SK-N-SH (cell line): ENCODE results near the gene ELOVL2. TPM values are rescaled to one million over a fixed set of nuclear protein-coding genes. Genes with fewer than 3 reads are reported as not detected.

Source experiments
- CTCF ChIA-PET: fragments of 300-600, 350-600 bp; formaldehyde crosslinking; extraction: SDS; loops from one replicate; lab custom pipeline; 2021; lab: Yijun Ruan, JAX
- POLR2A ChIA-PET: fragments of 350-600 bp; sonication (Branson Sonifier 250); formaldehyde crosslinking; extraction: SDS; loops from one replicate; lab custom pipeline; 2020; ENCODE audit warnings: antibody characterized with exemption, inconsistent platforms; lab: Yijun Ruan, JAX
- DNase-seq: peaks from one replicate; pipeline ENCODE4 v3.0.0; 2012
- H2AFZ ChIP-seq: fragments of 200-600 bp; sonication (generic); 2 replicates; pipeline ENCODE4 v1.8.1; 2016; ENCODE audit warnings: antibody characterized with exemption, mild to moderate bottlenecking, low read depth
- H3F3A ChIP-seq: fragments of 200-600 bp; sonication (generic); replicated peaks from 2 replicates; pipeline ENCODE3; 2016; ENCODE audit warnings: antibody characterized with exemption, mild to moderate bottlenecking; ENCODE audit not compliant: insufficient read depth
- H3K27ac ChIP-seq, 2 experiments: fragments of 200-500 bp in 1 of 2; fragments of 200-600 bp in 1 of 2; sonication (Bioruptor generic) in 1 of 2; sonication (generic), shearing (Covaris generic) in 1 of 2; 2 replicates each; pipeline versions ENCODE4 v1.5.1 to v1.6.1; 2014 to 2016; ENCODE audit warnings: low read depth in 2 of 2, inconsistent platforms in 1 of 2, low read length in 1 of 2, mild to moderate bottlenecking in 1 of 2, mixed read lengths in 1 of 2
- H3K27me3 ChIP-seq: fragments of 200-600 bp; sonication (generic), shearing (Covaris generic); 2 replicates; pipeline ENCODE4 v1.6.1; 2016; ENCODE audit warnings: mixed run types; ENCODE audit not compliant: insufficient read depth
- H3K36me3 ChIP-seq, 2 experiments: fragments of 200-500 bp in 1 of 2; fragments of 200-600 bp in 1 of 2; sonication (Bioruptor generic) in 1 of 2; sonication (generic) in 1 of 2; replicated peaks in 1 of 2; 2 replicates each; pipeline versions ENCODE3 to v1.5.1; 2014 to 2016; ENCODE audit warnings: low read length in 1 of 2, mild to moderate bottlenecking in 1 of 2; ENCODE audit not compliant: insufficient read depth in 2 of 2, control insufficient read depth in 1 of 2
- H3K4me1 ChIP-seq, 2 experiments: fragments of 200-500 bp in 1 of 2; fragments of 200-600 bp in 1 of 2; sonication (Bioruptor generic) in 1 of 2; sonication (generic), shearing (Covaris generic) in 1 of 2; 2 replicates each; pipeline versions ENCODE4 v1.5.1 to v1.6.1; 2014 to 2016; ENCODE audit warnings: low read depth in 1 of 2, low read length in 1 of 2, mixed run types in 1 of 2; ENCODE audit not compliant: insufficient read depth in 2 of 2, control insufficient read depth in 1 of 2
- H3K4me2 ChIP-seq: fragments of 200-600 bp; sonication (generic), shearing (Covaris generic); 2 replicates; pipeline ENCODE4 v1.6.1; 2017; ENCODE audit warnings: mixed run types
- H3K4me3 ChIP-seq, 2 experiments: fragments of 200-500 bp in 1 of 2; fragments of 200-600 bp in 1 of 2; sonication (Bioruptor generic) in 1 of 2; sonication (generic), shearing (Covaris generic) in 1 of 2; 2 replicates each; pipeline versions ENCODE4 v1.5.1 to v1.8.1; 2014 to 2016; ENCODE audit warnings: low read depth in 2 of 2, inconsistent platforms in 1 of 2, low read length in 1 of 2, mild to moderate bottlenecking in 1 of 2, mixed read lengths in 1 of 2, moderate library complexity in 1 of 2
- H3K79me2 ChIP-seq: fragments of 200-600 bp; sonication (generic); 2 replicates; pipeline ENCODE4 v1.8.1; 2017; ENCODE audit warnings: mild to moderate bottlenecking; ENCODE audit not compliant: insufficient read depth
- H3K9ac ChIP-seq: fragments of 200-600 bp; sonication (generic); 2 replicates; pipeline ENCODE4 v1.6.1; 2017; ENCODE audit warnings: mixed run types
- H3K9me2 ChIP-seq: fragments of 200-600 bp; sonication (generic); 2 replicates; pipeline ENCODE4 v1.6.1; 2017; ENCODE audit warnings: mixed run types
- H3K9me3 ChIP-seq: fragments of 200-600 bp; sonication (generic); 2 replicates; pipeline ENCODE4 v1.6.1; 2017; ENCODE audit warnings: mixed run types, mild to moderate bottlenecking, moderate library complexity
- H4K20me1 ChIP-seq: fragments of 200-600 bp; sonication (generic); 2 replicates; pipeline ENCODE4 v1.6.1; 2017; ENCODE audit warnings: mild to moderate bottlenecking, mixed run types; ENCODE audit not compliant: insufficient read depth
- CTCF ChIP-seq: fragments of 200-600 bp; sonication (generic); IDR thresholded peaks from 2 replicates; pipeline ENCODE4 v1.6.1; 2017; ENCODE audit warnings: antibody characterized with exemption, mild to moderate bottlenecking, moderate library complexity
- ELF1 ChIP-seq: IDR thresholded peaks from 2 replicates; pipeline ENCODE4 v1.4.0; 2012
- EP300 ChIP-seq, 2 experiments: IDR thresholded peaks; 2 replicates each; pipeline versions ENCODE4 v1.4.0 to v1.6.1; 2012; ENCODE audit warnings: borderline replicate concordance in 1 of 2, low read depth in 1 of 2, low read length in 1 of 2
- FOXJ3 ChIP-seq: sonication (generic); formaldehyde crosslinking; IDR thresholded peaks from 2 replicates; pipeline ENCODE4 v1.5.1; 2020; ENCODE audit warnings: mild to moderate bottlenecking, missing genetic modification reagents
- FOXM1 ChIP-seq: IDR thresholded peaks from 2 replicates; pipeline ENCODE4 v1.4.0; 2012; ENCODE audit warnings: low read depth, mild to moderate bottlenecking
- GABPA ChIP-seq: IDR thresholded peaks from 2 replicates; pipeline ENCODE4 v1.4.0; 2012; ENCODE audit warnings: low read depth, mild to moderate bottlenecking
- GATA2 ChIP-seq: sonication (generic); formaldehyde crosslinking; IDR thresholded peaks from 2 replicates; pipeline ENCODE4 v1.5.0; 2020; ENCODE audit warnings: mild to moderate bottlenecking, missing genetic modification reagents
- IRF3 ChIP-seq: fragments of 150-350 bp; IDR thresholded peaks from 2 replicates; pipeline ENCODE4 v1.6.1; 2016; ENCODE audit warnings: mild to moderate bottlenecking, low read depth, low read length
- MAX ChIP-seq: IDR thresholded peaks from 2 replicates; pipeline ENCODE4 v1.4.0; 2012; ENCODE audit warnings: low read depth
- MXI1 ChIP-seq: IDR thresholded peaks from 2 replicates; pipeline ENCODE4 v1.6.1; 2012; ENCODE audit warnings: mild to moderate bottlenecking, low read depth, low read length, improper control_type of control experiment
- NFIC ChIP-seq: IDR thresholded peaks from 2 replicates; pipeline ENCODE4 v1.4.0; 2012; ENCODE audit warnings: borderline replicate concordance
- PBX3 ChIP-seq: IDR thresholded peaks from 2 replicates; pipeline ENCODE4; 2012
- POLR2AphosphoS5 ChIP-seq: IDR thresholded peaks from 2 replicates; pipeline ENCODE4 v1.6.1; 2012; ENCODE audit warnings: low read depth, low read length
- RAD21 ChIP-seq: IDR thresholded peaks from 2 replicates; pipeline ENCODE4 v1.6.1; 2012; ENCODE audit warnings: mild to moderate bottlenecking, low read length
- RCOR1 ChIP-seq: fragments of 150-350 bp; IDR thresholded peaks from 2 replicates; pipeline ENCODE4 v1.6.1; 2017; ENCODE audit warnings: antibody characterized with exemption, low read length
- RFX5 ChIP-seq: IDR thresholded peaks from 2 replicates; pipeline ENCODE4 v1.6.1; 2012; ENCODE audit warnings: mild to moderate bottlenecking, improper control_type of control experiment, low read length
- RXRA ChIP-seq: IDR thresholded peaks from 2 replicates; pipeline ENCODE4 v1.4.0; 2012; ENCODE audit warnings: low read depth, mild to moderate bottlenecking, borderline replicate concordance
- SMC3 ChIP-seq: IDR thresholded peaks from 2 replicates; pipeline ENCODE4 v1.6.1; 2012; ENCODE audit warnings: low read depth, low read length, improper control_type of control experiment
- TAF1 ChIP-seq: IDR thresholded peaks from 2 replicates; pipeline ENCODE4 v1.6.1; 2012; ENCODE audit warnings: low read depth, mild to moderate bottlenecking, low read length, moderate library complexity, borderline replicate concordance
- TCF12 ChIP-seq: IDR thresholded peaks from 2 replicates; pipeline ENCODE4 v1.4.0; 2012
- TEAD4 ChIP-seq: IDR thresholded peaks from 2 replicates; pipeline ENCODE4 v1.4.0; 2012; ENCODE audit warnings: mild to moderate bottlenecking, borderline replicate concordance; ENCODE audit not compliant: insufficient read depth
- USF1 ChIP-seq: IDR thresholded peaks from 2 replicates; pipeline ENCODE4 v1.4.0; 2012; ENCODE audit warnings: low read depth, borderline replicate concordance
- USF2 ChIP-seq: fragments of 150-350 bp; IDR thresholded peaks from 2 replicates; pipeline ENCODE4 v1.6.1; 2017; ENCODE audit warnings: antibody characterized with exemption, low read length, low read depth, borderline replicate concordance
- YY1 ChIP-seq: IDR thresholded peaks from 2 replicates; pipeline ENCODE4 v1.4.0; 2012; ENCODE audit warnings: low read depth, mild to moderate bottlenecking
- WGBS: methylation state at CpG from one replicate; pipeline ENCODE4 v1.1.6; 2017; ENCODE audit warnings: low lambda C conversion rate; 5-methylcytosine and 5-hydroxymethylcytosine counted together
- polyA plus RNA-seq, 3 experiments: library from polyadenylated mRNA; depleted of rRNA; stranded (reverse); fragments of >200 nt; gene quantifications; 2 replicates each; pipeline ENCODE4 v1.2.3, GENCODE V29; 2012

The ELOVL2 gene
- polyA plus RNA-seq, 1 of the 3 experiments (the other 2 are of a cell fraction): 0.39 TPM

GRCh38 chr6:11053307-11053706 is 9.2 kb upstream of the ELOVL2 start (continued):
- no peak for TF ChIP-seq MXI1
- no peak for TF ChIP-seq TAF1
- no peak for TF ChIP-seq GABPA
- no peak for TF ChIP-seq RXRA
- no peak for TF ChIP-seq USF2
- TF ChIP-seq GATA2 (CRISPR knock-in tag): no peak
- TF ChIP-seq PBX3: no peak
- TF ChIP-seq NFIC: no peak
- TF ChIP-seq IRF3: no peak
- TF ChIP-seq, all 33 proteins: peak for 0

GRCh38 chr6:11050731-11051130 is 6.6 kb upstream of the ELOVL2 start:
- Histone ChIP-seq H3K9me2 (no peaks in the 10 kb centered on the region), H3K4me3 (no peak overlapping the region), H3K79me2 (no peaks in the 10 kb centered on the region), H3F3A (no peaks in the 10 kb centered on the region), H3K27me3 (no peaks in the 10 kb centered on the region), H3K36me3 (no peaks in the 10 kb centered on the region), H2AFZ (no peak overlapping the region), H3K9me3 (no peaks in the 10 kb centered on the region), H3K4me2 (no peak overlapping the region), H3K9ac (no peak overlapping the region), H4K20me1 (no peaks in the 10 kb centered on the region)
- POLR2A ChIA-PET: interaction anchor here (0.6 kb wide), 1 partner anchor 156 kb away, joined by 4 read pairs; no protein-coding TSS in a partner anchor
- DNase-seq: no peak
- WGBS: 33% methylated on average over 2 of the region's 2 CpGs
- CTCF ChIA-PET: no interaction called here
- no peak for TF ChIP-seq MAX
- no peak for TF ChIP-seq CTCF
- no peak for TF ChIP-seq SMC3
- no peak for TF ChIP-seq FOXM1
- no peak for TF ChIP-seq RAD21
- TF ChIP-seq USF1: no peak
- no peak for TF ChIP-seq RCOR1
- TF ChIP-seq FOXJ3: no peak
- no peak for TF ChIP-seq TAF1
- no peak for TF ChIP-seq EP300 (IDR thresholded peaks at IDR 0.05; ENCODE audit: borderline replicate concordance in 1 of 2, low read depth in 1 of 2, low read length in 1 of 2)
- no peak for TF ChIP-seq RXRA
- no peak for TF ChIP-seq POLR2AphosphoS5
- no peak for TF ChIP-seq IRF3
- TF ChIP-seq ELF1: no peak
- no peak for TF ChIP-seq MXI1
- no peak for TF ChIP-seq TCF12
- no peak for TF ChIP-seq USF2
- no peak for TF ChIP-seq TEAD4
- no peak for TF ChIP-seq YY1
- no peak for TF ChIP-seq RFX5
- TF ChIP-seq, all 33 proteins: peak for 0
- Histone ChIP-seq H3K27ac (no peak overlapping the region), H3K4me1 (no peaks in the 10 kb centered on the region)
